NCI-H1930 (cell line): ENCODE data around the gene LLGL2.

ENCODE experiments used
- DNase-seq, 2 experiments: peaks; one replicate each; lab custom pipeline; 2025; lab: John Stamatoyannopoulos, UW

Gene LLGL2

GRCh38 chr17:75550139-75550465 is 24.6 kb downstream of the LLGL2 start:
- no peak for DNase-seq

DNA sequence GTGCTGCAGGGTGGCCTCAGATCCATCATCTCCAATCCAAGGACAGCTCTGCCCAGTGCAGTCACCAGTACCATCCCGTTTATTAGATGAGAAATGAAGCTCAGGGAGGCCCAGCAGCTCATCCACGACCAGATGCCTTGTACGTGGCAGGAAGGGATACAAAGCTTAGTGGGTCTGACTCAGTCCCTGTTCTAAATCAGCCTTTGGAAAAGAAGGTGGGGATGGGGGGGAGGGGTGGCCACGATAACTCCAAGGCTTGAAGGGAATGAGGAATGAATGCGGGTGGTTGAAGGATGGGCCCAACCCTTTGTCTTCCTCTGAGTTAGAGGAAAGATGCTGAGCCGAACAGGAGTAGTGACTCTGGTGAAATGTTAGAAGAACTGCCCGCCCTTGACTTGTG is 25.8 kb downstream of the LLGL2 start:
- no peak for DNase-seq

- no peak for DNase-seq
Measured at GRCh38 chr17:75552425-75553294, 27.2 kb downstream of the LLGL2 start.

DNA sequence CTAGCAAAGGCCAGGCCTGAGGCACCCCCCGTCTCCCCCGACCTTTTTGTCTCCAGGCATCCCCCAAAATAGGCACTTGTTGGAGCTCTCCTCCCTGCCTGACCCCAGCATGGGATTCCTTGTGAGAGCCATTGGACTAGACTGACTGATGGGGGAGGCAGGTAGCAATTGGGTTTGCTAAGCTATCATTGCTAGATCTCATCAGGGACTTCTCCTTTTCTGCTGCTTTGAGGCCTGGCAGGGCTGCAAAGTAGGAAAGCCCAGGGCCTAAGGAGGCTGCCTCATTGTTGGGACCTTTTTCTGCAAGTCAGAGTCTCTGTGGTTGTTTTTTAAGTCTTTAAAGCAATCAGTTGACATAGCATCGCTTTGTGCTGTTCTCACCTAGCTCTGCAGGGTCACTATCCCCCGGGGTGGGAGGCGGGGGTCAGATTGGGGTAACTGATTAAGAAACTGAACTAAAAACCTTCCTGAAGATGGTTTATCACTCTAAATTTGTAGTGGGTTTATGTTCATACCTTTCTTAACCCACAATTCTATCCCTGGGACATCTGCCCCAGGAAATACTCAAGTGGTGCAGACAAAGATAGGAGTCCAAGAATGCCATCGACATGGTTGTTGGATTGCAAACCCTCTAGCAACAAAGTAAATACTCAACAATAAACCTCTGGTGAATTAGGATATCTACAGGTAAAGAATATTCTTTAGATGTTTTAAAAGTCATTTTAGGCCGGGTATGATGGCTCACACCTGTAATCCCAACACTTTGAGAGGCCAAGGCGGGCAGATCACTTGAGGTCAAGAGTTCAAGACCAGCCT is 28.0 kb downstream of the LLGL2 start:
- no peak for DNase-seq

GRCh38 chr17:75555679-75556153 is 30.2 kb downstream of the LLGL2 start:
- DNase-seq: no peak

DNA sequence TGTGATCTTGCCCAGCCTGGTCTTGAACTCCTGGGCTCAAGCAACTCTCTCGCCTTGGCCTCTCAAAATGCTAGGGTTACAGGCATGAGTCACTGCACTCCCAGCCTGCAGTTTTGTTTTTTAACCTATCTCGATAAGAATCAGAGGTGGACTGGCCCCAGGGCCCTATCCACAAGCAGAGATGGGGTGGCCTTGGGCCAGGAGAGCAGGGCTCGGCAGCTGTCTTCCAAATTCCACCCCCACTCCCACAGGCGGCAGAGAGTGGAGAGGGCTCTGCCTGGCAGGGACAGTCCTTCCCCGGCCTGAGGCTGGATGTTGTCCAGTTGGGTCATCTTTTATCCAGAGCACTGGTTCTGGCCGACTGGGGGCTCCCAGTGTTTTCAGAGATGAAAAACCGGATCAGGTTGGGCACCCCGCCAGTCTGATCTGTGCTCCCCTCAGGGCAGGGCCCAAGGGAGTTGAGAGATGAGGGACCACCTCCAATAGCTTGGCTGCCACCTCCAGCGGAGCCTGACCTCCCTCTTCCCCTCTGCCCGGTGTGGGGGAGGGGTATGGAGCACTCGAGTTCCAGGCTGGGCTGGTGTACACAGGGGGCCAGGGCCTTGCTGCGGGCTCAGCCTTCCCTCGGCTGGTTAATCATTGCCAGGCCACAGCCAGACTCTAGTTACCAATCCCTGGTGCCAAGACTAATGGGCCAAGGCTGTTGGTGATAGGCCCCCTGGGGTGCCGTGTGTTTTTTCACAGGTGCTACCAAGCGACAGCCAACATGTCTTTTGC is 31.8 kb downstream of the LLGL2 start:
- DNase-seq: no peak

DNA sequence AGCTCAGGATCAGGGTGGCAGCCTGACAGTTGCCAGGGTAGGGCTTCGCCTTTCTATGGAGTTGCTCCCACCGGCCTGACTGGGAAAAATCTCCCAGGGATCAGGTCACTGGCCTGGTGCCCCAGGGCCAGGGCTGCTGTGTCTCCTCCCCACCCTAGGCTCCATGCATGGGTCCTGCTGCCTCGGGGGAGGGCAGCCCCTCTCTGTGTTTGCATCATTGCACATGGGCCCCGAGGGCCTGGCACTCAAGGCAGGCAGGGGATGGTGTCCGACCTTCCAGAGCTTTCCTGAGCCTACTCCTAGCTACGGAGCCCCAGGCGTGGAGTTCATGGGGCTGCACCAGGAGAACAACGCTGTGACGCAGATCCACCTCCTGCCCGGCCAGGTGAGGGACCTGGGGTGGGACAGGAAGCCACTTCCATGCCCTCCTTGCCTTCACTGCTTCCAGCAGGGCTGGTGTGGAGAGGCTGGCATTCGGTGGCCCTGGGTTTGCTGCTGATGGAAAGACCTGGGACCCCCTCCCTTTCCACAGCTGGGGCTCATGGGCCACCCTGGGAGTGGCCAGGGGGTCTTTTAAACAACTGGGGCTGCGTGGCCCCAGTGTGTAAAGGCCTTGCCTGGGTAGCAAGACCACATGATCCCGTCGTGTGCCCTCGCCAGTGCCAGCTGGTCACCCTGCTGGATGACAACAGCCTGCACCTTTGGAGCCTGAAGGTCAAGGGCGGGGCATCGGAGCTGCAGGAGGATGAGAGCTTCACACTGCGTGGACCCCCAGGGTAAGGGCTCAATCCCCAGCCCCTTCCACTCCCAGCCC is 32.6 kb downstream of the LLGL2 start:
- no peak for DNase-seq

GRCh38 chr17:75558666-75559530 is 33.4 kb downstream of the LLGL2 start:
- DNase-seq: no peak

GRCh38 chr17:75559958-75560533 is 34.5 kb downstream of the LLGL2 start:
- no peak for DNase-seq

DNA sequence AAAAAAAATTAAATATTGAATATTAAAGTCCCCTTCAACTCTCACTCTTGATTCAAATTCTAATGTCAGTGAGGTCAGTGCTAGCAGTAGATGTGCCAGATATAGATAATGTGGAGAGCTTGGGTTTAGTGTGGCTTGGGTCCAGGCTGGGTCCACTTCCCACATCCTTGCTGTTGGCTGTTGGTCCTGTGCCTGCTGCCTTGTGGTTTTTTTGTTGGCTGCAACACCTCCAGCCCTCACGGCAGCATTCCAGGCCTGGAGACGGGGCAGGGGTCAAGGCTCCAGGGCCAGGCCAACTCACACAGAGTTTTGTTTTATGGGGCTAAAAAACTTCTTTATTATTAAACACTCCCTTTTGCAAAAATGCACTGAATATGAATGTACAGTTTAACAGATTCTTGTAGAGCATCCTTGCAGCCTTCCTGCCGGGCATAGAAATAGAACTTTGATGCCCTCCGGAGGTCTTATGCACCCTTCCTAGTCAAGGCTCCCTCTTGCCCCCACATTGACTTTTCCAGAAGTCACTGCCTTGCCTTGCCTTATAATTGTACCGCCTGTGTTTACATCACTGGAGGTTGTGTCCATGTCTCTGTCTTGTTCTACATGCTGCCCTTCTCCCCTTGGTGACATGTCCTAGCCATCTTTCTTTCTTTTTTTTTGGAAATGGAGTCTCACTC is 36.6 kb downstream of the LLGL2 start:
- no peak for DNase-seq

DNA sequence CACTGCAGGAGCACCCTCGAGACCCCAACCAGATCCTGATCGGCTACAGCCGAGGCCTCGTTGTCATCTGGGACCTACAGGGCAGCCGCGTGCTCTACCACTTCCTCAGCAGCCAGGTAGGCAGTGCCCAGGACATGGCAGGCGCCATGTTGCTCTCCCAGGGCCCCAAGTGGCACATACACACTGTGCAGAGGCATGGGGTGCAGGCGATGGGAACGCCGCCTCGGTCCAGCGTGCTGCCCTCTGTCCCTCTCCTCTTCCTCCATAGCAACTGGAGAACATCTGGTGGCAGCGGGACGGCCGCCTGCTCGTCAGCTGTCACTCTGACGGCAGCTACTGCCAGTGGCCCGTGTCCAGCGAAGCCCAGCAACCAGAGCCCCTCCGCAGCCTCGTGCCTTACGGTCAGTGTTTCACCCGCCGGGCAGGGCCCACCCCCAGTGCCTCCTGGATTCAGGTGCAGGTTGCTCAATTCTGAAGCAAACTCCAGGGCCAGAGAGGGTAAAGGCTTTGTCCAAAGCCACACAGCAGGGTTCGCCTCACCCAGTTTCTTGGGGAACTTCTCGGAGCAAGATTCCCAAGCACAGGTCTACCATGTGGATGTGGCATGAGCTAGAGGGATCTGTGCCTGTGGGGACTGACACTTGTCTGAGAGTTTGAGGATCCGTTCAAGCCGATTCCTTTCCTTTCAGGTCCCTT is 37.7 kb downstream of the LLGL2 start:
- DNase-seq: no peak

- DNase-seq: no peak
Measured at GRCh38 chr17:75564195-75564594, 38.7 kb downstream of the LLGL2 start.

- DNase-seq: no peak
Measured at GRCh38 chr17:75565066-75565465, 39.6 kb downstream of the LLGL2 start.

GRCh38 chr17:75565618-75566017 is 40.1 kb downstream of the LLGL2 start:
- no peak for DNase-seq

DNA sequence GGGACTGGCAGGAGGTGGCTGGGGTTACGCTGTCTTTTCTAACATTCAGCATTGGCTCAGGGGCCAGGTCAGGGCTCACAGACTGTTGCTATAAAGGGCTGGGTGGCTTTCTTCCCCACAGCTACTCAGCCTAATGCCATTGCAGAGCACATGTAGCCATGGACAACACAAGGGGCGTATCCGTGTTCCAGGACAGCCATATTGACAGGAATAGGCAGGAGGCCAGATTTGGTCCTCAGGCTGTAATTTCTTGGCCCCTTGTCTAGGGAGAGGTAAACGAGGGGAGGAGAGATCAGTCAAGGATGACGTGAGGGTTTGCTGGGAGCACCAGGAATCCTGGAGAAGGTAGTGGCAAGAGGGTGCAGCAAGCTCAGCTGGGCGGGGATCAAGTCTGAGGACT is 40.9 kb downstream of the LLGL2 start:
- no peak for DNase-seq

DNA sequence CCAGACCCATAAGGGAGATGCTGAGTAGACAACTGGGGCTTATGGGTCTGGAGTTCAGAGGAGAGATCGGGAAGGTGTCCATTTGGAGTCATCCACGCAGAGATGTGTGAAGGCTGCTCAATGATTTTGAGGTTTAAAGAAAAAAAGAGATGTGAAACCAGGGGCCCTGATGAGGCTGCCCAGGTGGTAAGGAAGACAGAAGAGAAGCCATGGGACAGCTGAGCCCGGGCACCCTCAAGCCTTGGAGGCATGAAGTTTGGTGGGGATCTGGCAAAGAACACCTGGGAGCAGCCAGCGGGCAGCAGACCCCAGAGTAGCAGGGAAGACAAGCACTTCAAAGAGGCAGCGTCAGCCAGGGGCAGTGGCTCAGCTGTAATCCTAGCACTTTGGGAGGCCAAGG is 41.3 kb downstream of the LLGL2 start:
- no peak for DNase-seq

DNA sequence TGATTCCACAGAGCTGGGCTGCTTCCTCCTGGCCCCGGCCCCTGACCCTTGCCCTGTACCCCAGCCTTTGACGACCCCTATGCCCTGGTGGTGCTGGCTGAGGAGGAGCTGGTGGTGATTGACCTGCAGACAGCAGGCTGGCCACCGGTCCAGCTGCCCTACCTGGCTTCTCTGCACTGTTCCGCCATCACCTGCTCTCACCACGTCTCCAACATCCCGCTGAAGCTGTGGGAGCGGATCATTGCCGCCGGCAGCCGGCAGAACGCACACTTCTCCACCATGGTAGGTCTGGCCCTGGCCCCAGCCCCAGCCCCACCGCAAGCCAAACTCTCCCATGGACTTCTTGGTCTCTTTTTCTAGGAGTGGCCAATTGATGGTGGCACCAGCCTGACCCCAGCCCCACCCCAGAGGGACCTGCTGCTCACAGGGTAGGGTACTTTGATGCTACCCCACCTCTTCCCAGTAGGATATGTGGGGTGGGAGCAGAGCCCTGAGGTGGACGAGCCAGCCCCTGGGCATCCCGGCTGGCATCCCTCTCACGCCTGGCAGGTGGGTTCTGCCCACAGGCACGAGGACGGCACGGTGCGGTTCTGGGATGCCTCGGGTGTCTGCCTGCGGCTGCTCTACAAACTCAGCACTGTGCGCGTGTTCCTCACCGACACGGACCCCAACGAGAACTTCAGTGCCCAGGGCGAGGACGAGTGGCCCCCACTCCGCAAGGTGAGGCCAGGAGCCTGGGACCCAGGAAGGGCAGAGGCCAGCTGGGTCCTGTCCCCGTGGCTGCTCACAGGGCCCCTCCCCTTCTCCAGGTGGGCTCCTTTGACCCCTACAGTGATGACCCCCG is 43.1 kb downstream of the LLGL2 start:
- DNase-seq: no peak

- DNase-seq: no peak
Measured at GRCh38 chr17:75570034-75570676, 44.7 kb downstream of the LLGL2 start.
